H1 (cell line): ENCODE measurements around the gene ADCK1. TPM values are rescaled to one million over a fixed set of nuclear protein-coding genes. Genes with fewer than 3 reads are reported as not detected.

ENCODE experiments used
- CTCF ChIA-PET: fragments of 300-600 bp; sonication (Branson Sonifier 250); formaldehyde crosslinking; loops from one replicate; lab custom pipeline; 2021; ENCODE audit not compliant: partially characterized antibody; lab: Charles Lee
- POLR2A ChIA-PET: fragments of 300-600 bp; sonication (Branson Sonifier 250); formaldehyde crosslinking; loops from one replicate; lab custom pipeline; 2021; ENCODE audit warnings: inconsistent platforms; ENCODE audit not compliant: partially characterized antibody; lab: Charles Lee
- DNase-seq, 2 experiments: peaks; one replicate each; pipeline versions ENCODE4 v3.0.0 to v3.0.0-alpha.2; 2010 to 2022; ENCODE audit warnings: low spot score in 2 of 2, low read depth in 1 of 2, mixed read lengths in 1 of 2
- FAIRE-seq: peaks from 2 replicates; lab custom pipeline; 2011; peaks lifted over from hg19 to GRCh38; lab: Jason Lieb, UNC
- H2AFZ ChIP-seq: 2 replicates; pipeline ENCODE4 v1.8.1; 2012; ENCODE audit warnings: low read length, inconsistent platforms
- H2AK5ac ChIP-seq: 2 replicates; pipeline ENCODE4 v1.6.1; 2013; ENCODE audit warnings: low read depth, low read length
- H2BK120ac ChIP-seq: replicated peaks from 2 replicates; pipeline ENCODE3; 2013; ENCODE audit warnings: low read depth, low read length, inconsistent platforms
- H2BK12ac ChIP-seq: 2 replicates; pipeline ENCODE4 v1.6.1; 2013; ENCODE audit warnings: low read depth, low read length
- H2BK15ac ChIP-seq: 2 replicates; pipeline ENCODE4 v1.6.1; 2013; ENCODE audit warnings: low read length
- H2BK20ac ChIP-seq: 2 replicates; pipeline ENCODE4 v1.6.1; 2013; ENCODE audit warnings: low read length
- H2BK5ac ChIP-seq: 2 replicates; pipeline ENCODE4 v1.6.1; 2013; ENCODE audit warnings: low read depth, low read length
- H3K14ac ChIP-seq: 2 replicates; pipeline ENCODE4 v1.6.1; 2013; ENCODE audit warnings: inconsistent platforms; ENCODE audit not compliant: insufficient read length
- H3K18ac ChIP-seq: 2 replicates; pipeline ENCODE4 v1.6.1; 2013; ENCODE audit warnings: low read length; ENCODE audit errors: extremely low read depth
- H3K23ac ChIP-seq: 2 replicates; pipeline ENCODE4 v1.6.1; 2013; ENCODE audit warnings: inconsistent platforms; ENCODE audit not compliant: insufficient read length
- H3K23me2 ChIP-seq: 2 replicates; pipeline ENCODE4 v1.6.1; 2013; ENCODE audit warnings: low read depth, low read length
- H3K27ac ChIP-seq: 2 replicates; pipeline ENCODE4 v1.6.1; 2011; ENCODE audit warnings: low read depth, low read length, inconsistent platforms
- H3K27me3 ChIP-seq, 4 experiments: replicated peaks in 1 of 4; 1 replicate in 1 of 4; 2 replicates in 3 of 4; pipeline versions ENCODE4 v1.6.1 to v1.8.1; 2011 to 2013; ENCODE audit warnings: low read length in 3 of 4, mild to moderate bottlenecking in 3 of 4, inconsistent platforms in 2 of 4, mixed read lengths in 2 of 4, moderate library complexity in 1 of 4; ENCODE audit not compliant: control insufficient read depth in 3 of 4, insufficient read depth in 3 of 4; ENCODE audit errors: extremely low read depth in 1 of 4
- H3K36me3 ChIP-seq, 4 experiments: 2 replicates each; pipeline versions ENCODE4 v1.6.1 to v1.8.1; 2011 to 2013; ENCODE audit warnings: mild to moderate bottlenecking in 4 of 4, low read length in 3 of 4, moderate library complexity in 2 of 4, control low read depth in 1 of 4, inconsistent platforms in 1 of 4; ENCODE audit not compliant: insufficient read depth in 4 of 4, control insufficient read depth in 2 of 4
- H3K4ac ChIP-seq: replicated peaks from 2 replicates; pipeline ENCODE3; 2013; ENCODE audit warnings: low read length, low read depth, mixed read lengths, inconsistent platforms; ENCODE audit not compliant: insufficient read length
- H3K4me1 ChIP-seq, 4 experiments: replicated peaks in 1 of 4; 1 replicate in 1 of 4; 2 replicates in 3 of 4; pipeline versions ENCODE4 v1.6.1 to v1.8.1; 2011 to 2013; ENCODE audit warnings: low read length in 3 of 4, inconsistent platforms in 2 of 4, mixed read lengths in 1 of 4; ENCODE audit not compliant: insufficient read depth in 4 of 4, control insufficient read depth in 3 of 4
- H3K4me2 ChIP-seq, 2 experiments: 2 replicates each; pipeline versions ENCODE4 v1.6.1 to v1.8.1; 2011 to 2013; ENCODE audit warnings: low read depth in 2 of 2, low read length in 2 of 2, control low read depth in 1 of 2, inconsistent platforms in 1 of 2, mild to moderate bottlenecking in 1 of 2; ENCODE audit not compliant: insufficient read depth in 1 of 2
- H3K4me3 ChIP-seq, 4 experiments: fragments of 200-600, 300-600 bp in 1 of 4; sonication (generic), shearing (Covaris generic), sonication (Bioruptor Twin) in 1 of 4; 2 replicates each; pipeline versions ENCODE4 v1.5.1 to v1.8.1; 2011 to 2016; ENCODE audit warnings: low read length in 4 of 4, low read depth in 3 of 4, control low read depth in 2 of 4, inconsistent platforms in 2 of 4, mild to moderate bottlenecking in 2 of 4, mixed read lengths in 1 of 4, moderate library complexity in 1 of 4; ENCODE audit not compliant: insufficient read depth in 2 of 4; ENCODE audit errors: extremely low read depth in 1 of 4
- H3K56ac ChIP-seq: replicated peaks from 2 replicates; pipeline ENCODE3; 2013; ENCODE audit warnings: low read depth, mild to moderate bottlenecking, mixed read lengths, low read length, inconsistent platforms; ENCODE audit not compliant: insufficient read length
- H3K79me1 ChIP-seq: 2 replicates; pipeline ENCODE4 v1.6.1; 2013; ENCODE audit warnings: low read depth, low read length, control low read depth
- H3K79me2 ChIP-seq, 2 experiments: 2 replicates each; pipeline versions ENCODE4 v1.6.1 to v1.8.1; 2012 to 2013; ENCODE audit warnings: low read length in 2 of 2, mild to moderate bottlenecking in 2 of 2, inconsistent platforms in 1 of 2; ENCODE audit not compliant: insufficient read depth in 2 of 2, control insufficient read depth in 1 of 2
- H3K9ac ChIP-seq, 4 experiments: replicated peaks in 1 of 4; 1 replicate in 1 of 4; 2 replicates in 3 of 4; pipeline versions ENCODE4 v1.6.1 to v1.8.1; 2011 to 2013; ENCODE audit warnings: low read depth in 3 of 4, low read length in 3 of 4, control low read depth in 2 of 4, mild to moderate bottlenecking in 2 of 4, moderate library complexity in 2 of 4, inconsistent platforms in 1 of 4; ENCODE audit errors: extremely low read depth in 1 of 4
- H3K9me3 ChIP-seq, 2 experiments: 2 replicates each; pipeline versions ENCODE4 v1.6.1 to v1.8.1; 2012 to 2013; ENCODE audit warnings: mild to moderate bottlenecking in 2 of 2, moderate library complexity in 2 of 2, control low read depth in 1 of 2, inconsistent platforms in 1 of 2, low read depth in 1 of 2, low read length in 1 of 2, mixed read lengths in 1 of 2; ENCODE audit not compliant: insufficient read depth in 2 of 2
- H4K20me1 ChIP-seq, 2 experiments: replicated peaks in 1 of 2; 2 replicates each; pipeline versions ENCODE3 to v1.8.1; 2011 to 2013; ENCODE audit warnings: inconsistent platforms in 2 of 2, low read length in 2 of 2, mild to moderate bottlenecking in 1 of 2; ENCODE audit not compliant: insufficient read depth in 2 of 2, control insufficient read depth in 1 of 2
- H4K5ac ChIP-seq: 2 replicates; pipeline ENCODE4 v1.6.1; 2013; ENCODE audit warnings: low read length, low read depth, mixed read lengths, inconsistent platforms; ENCODE audit not compliant: insufficient read length
- H4K8ac ChIP-seq: 2 replicates; pipeline ENCODE4 v1.8.0; 2013; ENCODE audit warnings: mild to moderate bottlenecking, moderate library complexity, low read length, inconsistent platforms; ENCODE audit not compliant: insufficient read depth; ENCODE audit errors: extremely low read depth
- H4K91ac ChIP-seq: replicated peaks from 2 replicates; pipeline ENCODE3; 2013; ENCODE audit warnings: low read length, mixed read lengths, inconsistent platforms; ENCODE audit not compliant: insufficient read length
- BRCA1 ChIP-seq: IDR thresholded peaks from 2 replicates; pipeline ENCODE4 v1.6.1; 2012; ENCODE audit warnings: low read depth, low read length, improper control_type of control experiment
- EP300 ChIP-seq, 2 experiments: IDR thresholded peaks; 1 replicate in 1 of 2; 2 replicates in 1 of 2; pipeline ENCODE4 v1.6.1; 2011 to 2012; ENCODE audit warnings: low read depth in 2 of 2, low read length in 2 of 2, mild to moderate bottlenecking in 2 of 2, borderline replicate concordance in 1 of 2, inconsistent platforms in 1 of 2, moderate library complexity in 1 of 2
- HDAC6 ChIP-seq: IDR thresholded peaks from one replicate; pipeline ENCODE4 v1.7.1; 2012; ENCODE audit warnings: low read depth, mild to moderate bottlenecking, inconsistent platforms, low read length, moderate library complexity
- PHF8 ChIP-seq: fragments of 200-600 bp; sonication (generic); conservative IDR thresholded peaks from 2 replicates; pipeline ENCODE4 v1.7.1; 2012; ENCODE audit warnings: low read depth, mild to moderate bottlenecking, inconsistent platforms, low read length, moderate library complexity
- POLR2AphosphoS5 ChIP-seq: IDR thresholded peaks from 2 replicates; pipeline ENCODE4 v1.6.1; 2011; ENCODE audit warnings: low read depth, low read length
- SP2 ChIP-seq: IDR thresholded peaks from 2 replicates; pipeline ENCODE4 v1.6.1; 2012; ENCODE audit warnings: mild to moderate bottlenecking, low read length, inconsistent platforms
- TAF7 ChIP-seq: optimal IDR thresholded peaks from 2 replicates; pipeline ENCODE3; 2011; ENCODE audit warnings: low read depth, mild to moderate bottlenecking, inconsistent platforms, low read length, moderate library complexity, borderline replicate concordance
- WGBS, 2 experiments: shearing (Covaris generic) in 1 of 2; methylation state at CpG; one replicate each; pipeline versions ENCODE4 v1.1.6 to v1.1.7; 2013 to 2015; ENCODE audit warnings: low lambda C conversion rate in 2 of 2, mixed read lengths in 2 of 2, inconsistent platforms in 1 of 2, low coverage in 1 of 2, missing lambda C conversion rate in 1 of 2; ENCODE audit not compliant: insufficient replicate concordance in 2 of 2, insufficient coverage in 1 of 2, insufficient read length in 1 of 2; ENCODE audit errors: extremely low coverage in 1 of 2, missing lambda C conversion rate in 1 of 2; 5-methylcytosine and 5-hydroxymethylcytosine counted together
- polyA plus RNA-seq, 7 experiments: library from polyadenylated mRNA; depleted of rRNA in 3 of 7; stranded (reverse) in 5 of 7; unstranded in 2 of 7; fragments of >200 nt in 5 of 7; fragments of 200-250 nt in 2 of 7; gene quantifications; 1 replicate in 5 of 7; 2 replicates in 1 of 7; 4 replicates in 1 of 7; pipeline versions ENCODE4 v1.2.1 to v1.2.3, GENCODE V29; 2011 to 2013; ENCODE audit warnings: missing spikeins in 2 of 7, mixed read lengths in 2 of 7
- total RNA-seq: library from RNA; stranded (reverse); fragmentation: NEBNext Ultra II Directional; extraction: Animal tissue kit (Norgen Biotek cat#: 25700); gene quantifications from 2 replicates; pipeline ENCODE4 v1.2.1, GENCODE V29; 2021
- TF ChIP-seq, protein P1 (sequence below): IDR thresholded peaks from 2 replicates; pipeline ENCODE4 v1.6.1; 2012; ENCODE audit warnings: low read length, inconsistent platforms
- TF ChIP-seq, protein P2 (sequence below), 3 experiments: IDR thresholded peaks; 1 replicate in 2 of 3; 2 replicates in 1 of 3; pipeline versions ENCODE4 v1.5.1 to v1.6.1; 2011; ENCODE audit warnings: low read length in 3 of 3, mild to moderate bottlenecking in 3 of 3, inconsistent platforms in 2 of 3, low read depth in 1 of 3, moderate library complexity in 1 of 3; ENCODE audit not compliant: insufficient read depth in 1 of 3; ENCODE audit errors: control extremely low read depth in 1 of 3

ADCK1 gene
- total and polyA plus RNA-seq, 2 of the 8 experiments (the other 6 are each of a cell fraction or from before 2014, with no cell fraction given) = 11.0 to 16.8 TPM

DNA sequence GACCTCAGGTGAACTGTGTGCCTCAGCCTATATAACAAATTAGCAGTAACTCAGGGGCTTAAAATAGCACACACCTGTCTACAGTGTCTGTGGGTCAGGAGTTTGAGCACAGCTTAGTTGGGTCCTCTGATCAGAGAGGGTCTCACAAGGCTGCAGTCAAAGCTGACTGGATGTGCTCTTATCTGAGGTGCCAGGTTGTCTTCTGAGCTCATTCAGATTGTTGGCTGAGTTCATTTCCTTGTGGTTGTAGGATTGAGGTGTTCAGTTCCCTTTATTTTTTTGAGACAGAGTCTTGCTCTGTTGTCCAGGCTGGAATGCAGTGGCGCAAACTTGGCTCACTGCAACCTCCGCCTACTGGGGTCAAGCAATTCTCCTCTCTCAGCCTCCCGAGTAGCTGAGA is 164.7 kb downstream of the ADCK1 start:
- no peaks in the 10 kb centered on the region for H3K79me2 ChIP-seq
- H4K8ac ChIP-seq = no peak overlapping the region
- no peak overlapping the region for H2BK5ac ChIP-seq
- ChIA-PET CTCF (interaction anchor here (1.2 to 1.4 kb wide), 2 partner anchors 10 to 103 kb away, joined by 3 to 4 read pairs; no protein-coding TSS in a partner anchor), POLR2A (no interaction called here)
- no peaks in the 10 kb centered on the region for H3K9me3 ChIP-seq
- no peaks in the 10 kb centered on the region for H4K20me1 ChIP-seq
- no peak overlapping the region for H2BK15ac ChIP-seq
- FAIRE-seq = no peak
- no peak overlapping the region for H3K4me2 ChIP-seq
- no peak overlapping the region for H3K56ac ChIP-seq
- no peak overlapping the region for H3K18ac ChIP-seq
- no peak overlapping the region for H3K4ac ChIP-seq
- no peak overlapping the region for H2AK5ac ChIP-seq
- H4K91ac ChIP-seq = no peak overlapping the region
- no peak for DNase-seq
- H4K5ac ChIP-seq = no peak overlapping the region
- no peak overlapping the region for H2BK120ac ChIP-seq
- no peak overlapping the region for H3K9ac ChIP-seq
- WGBS, 2 experiments = 85% methylated on average over 3 of the region's 3 CpGs; no CpG with 5 or more reads in 1 of the 2 experiments
- H3K79me1 ChIP-seq = no peaks in the 10 kb centered on the region
- peaks cover 0 to 9% (median 6%) of the 10 kb centered on the region in 4 experiments; a peak in 3 of 7 replicates for H3K27me3 ChIP-seq
- H2BK12ac ChIP-seq = no peak overlapping the region
- no peak overlapping the region for H3K23ac ChIP-seq
- no peak overlapping the region for H3K14ac ChIP-seq
- H2BK20ac ChIP-seq = no peak overlapping the region
- no peaks in the 10 kb centered on the region for H3K36me3 ChIP-seq
- TF ChIP-seq HDAC6 (no peak), TAF7 (no peak), SP2 (no peak), BRCA1 (no peak), EP300 (IDR thresholded peaks at IDR 0.05; ENCODE audit: borderline replicate concordance in 1 of 2, low read depth in 2 of 2, low read length in 2 of 2) (no peak), PHF8 (no peak), POLR2AphosphoS5 (no peak)
- TF ChIP-seq, protein P1, sequence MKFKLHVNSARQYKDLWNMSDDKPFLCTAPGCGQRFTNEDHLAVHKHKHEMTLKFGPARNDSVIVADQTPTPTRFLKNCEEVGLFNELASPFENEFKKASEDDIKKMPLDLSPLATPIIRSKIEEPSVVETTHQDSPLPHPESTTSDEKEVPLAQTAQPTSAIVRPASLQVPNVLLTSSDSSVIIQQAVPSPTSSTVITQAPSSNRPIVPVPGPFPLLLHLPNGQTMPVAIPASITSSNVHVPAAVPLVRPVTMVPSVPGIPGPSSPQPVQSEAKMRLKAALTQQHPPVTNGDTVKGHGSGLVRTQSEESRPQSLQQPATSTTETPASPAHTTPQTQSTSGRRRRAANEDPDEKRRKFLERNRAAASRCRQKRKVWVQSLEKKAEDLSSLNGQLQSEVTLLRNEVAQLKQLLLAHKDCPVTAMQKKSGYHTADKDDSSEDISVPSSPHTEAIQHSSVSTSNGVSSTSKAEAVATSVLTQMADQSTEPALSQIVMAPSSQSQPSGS = no peak
- TF ChIP-seq, protein P2, sequence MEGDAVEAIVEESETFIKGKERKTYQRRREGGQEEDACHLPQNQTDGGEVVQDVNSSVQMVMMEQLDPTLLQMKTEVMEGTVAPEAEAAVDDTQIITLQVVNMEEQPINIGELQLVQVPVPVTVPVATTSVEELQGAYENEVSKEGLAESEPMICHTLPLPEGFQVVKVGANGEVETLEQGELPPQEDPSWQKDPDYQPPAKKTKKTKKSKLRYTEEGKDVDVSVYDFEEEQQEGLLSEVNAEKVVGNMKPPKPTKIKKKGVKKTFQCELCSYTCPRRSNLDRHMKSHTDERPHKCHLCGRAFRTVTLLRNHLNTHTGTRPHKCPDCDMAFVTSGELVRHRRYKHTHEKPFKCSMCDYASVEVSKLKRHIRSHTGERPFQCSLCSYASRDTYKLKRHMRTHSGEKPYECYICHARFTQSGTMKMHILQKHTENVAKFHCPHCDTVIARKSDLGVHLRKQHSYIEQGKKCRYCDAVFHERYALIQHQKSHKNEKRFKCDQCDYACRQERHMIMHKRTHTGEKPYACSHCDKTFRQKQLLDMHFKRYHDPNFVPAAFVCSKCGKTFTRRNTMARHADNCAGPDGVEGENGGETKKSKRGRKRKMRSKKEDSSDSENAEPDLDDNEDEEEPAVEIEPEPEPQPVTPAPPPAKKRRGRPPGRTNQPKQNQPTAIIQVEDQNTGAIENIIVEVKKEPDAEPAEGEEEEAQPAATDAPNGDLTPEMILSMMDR (IDR thresholded peaks at IDR 0.05; ENCODE audit: control extremely low read depth in 1 of 3, insufficient read depth in 1 of 3, low read depth in 1 of 3, low read length in 3 of 3) = no peak
- TF ChIP-seq, all 59 proteins: peak for 0
- H3K4me1 ChIP-seq = peaks cover 0 to 3% (median 1%) of the 10 kb centered on the region in 4 experiments; a peak in 2 of 7 replicates
- H3K27ac ChIP-seq = no peak overlapping the region
- H3K4me3 ChIP-seq = no peak overlapping the region
- no peak overlapping the region for H2AFZ ChIP-seq
- H3K23me2 ChIP-seq = peaks cover 4% of the 10 kb centered on the region; the same call in 1 of the 2 replicates
